Measurements from ENCODE around the gene SCAANT1.

The SCAANT1 gene

DNA sequence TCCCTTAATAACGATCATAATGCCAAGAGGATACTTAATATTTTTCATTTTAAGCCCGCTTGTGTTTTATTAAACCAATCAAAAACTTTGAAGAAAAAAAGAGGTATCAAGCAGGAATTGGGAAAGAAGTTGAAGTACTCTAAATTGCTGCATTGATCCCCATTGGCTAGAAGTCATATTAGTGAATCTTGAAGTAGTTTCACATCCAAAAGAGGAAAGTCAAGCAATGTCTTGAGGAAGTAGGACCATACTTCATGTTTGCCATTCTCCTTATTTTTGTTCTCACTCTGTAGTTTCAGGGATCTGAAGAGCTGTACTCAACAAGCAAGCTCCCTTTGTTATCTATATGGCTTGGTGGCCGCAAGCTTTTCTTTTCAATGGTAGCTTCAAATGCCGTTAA lies 2.2 kb downstream of the SCAANT1 start:
- ChIA-PET POLR2A (interaction anchor here (0.8 kb wide), 1 partner anchor 46 kb away, joined by 3 read pairs; the partner anchor contains the start of genes ATXN7 and THOC7), CTCF (interaction anchor here (2.1 kb wide), 1 partner anchor 83 kb away, joined by 6 read pairs; no protein-coding TSS in a partner anchor)
- TF ChIP-seq, protein P1, sequence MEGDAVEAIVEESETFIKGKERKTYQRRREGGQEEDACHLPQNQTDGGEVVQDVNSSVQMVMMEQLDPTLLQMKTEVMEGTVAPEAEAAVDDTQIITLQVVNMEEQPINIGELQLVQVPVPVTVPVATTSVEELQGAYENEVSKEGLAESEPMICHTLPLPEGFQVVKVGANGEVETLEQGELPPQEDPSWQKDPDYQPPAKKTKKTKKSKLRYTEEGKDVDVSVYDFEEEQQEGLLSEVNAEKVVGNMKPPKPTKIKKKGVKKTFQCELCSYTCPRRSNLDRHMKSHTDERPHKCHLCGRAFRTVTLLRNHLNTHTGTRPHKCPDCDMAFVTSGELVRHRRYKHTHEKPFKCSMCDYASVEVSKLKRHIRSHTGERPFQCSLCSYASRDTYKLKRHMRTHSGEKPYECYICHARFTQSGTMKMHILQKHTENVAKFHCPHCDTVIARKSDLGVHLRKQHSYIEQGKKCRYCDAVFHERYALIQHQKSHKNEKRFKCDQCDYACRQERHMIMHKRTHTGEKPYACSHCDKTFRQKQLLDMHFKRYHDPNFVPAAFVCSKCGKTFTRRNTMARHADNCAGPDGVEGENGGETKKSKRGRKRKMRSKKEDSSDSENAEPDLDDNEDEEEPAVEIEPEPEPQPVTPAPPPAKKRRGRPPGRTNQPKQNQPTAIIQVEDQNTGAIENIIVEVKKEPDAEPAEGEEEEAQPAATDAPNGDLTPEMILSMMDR (IDR thresholded peaks at IDR 0.05; ENCODE audit: insufficient read depth, low read length, missing control alignments), result no peak
- DNase-seq (ENCODE audit: low read depth, low spot score), result no peak
- H3K4me3 ChIP-seq (ENCODE audit: low read depth, low read length), result no peak overlapping the region

DNA sequence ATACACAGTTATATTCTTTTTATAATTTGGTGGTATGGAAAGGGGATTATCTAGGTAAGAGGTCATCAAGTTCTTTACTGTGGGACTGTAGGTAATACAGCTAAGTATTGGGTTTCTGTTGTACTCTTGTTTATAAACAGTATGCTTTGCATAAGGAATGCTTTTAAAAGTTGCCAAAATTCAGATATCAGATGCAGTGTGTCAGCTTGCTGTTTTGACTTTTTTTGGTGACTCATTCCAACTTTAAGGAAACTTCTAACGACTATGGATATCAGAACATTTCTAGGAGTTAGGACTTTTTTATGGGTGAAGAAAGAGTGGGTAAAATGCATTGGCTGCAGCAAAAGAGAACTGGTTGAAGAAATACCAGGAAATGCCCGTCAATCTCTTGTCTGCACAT lies 2.8 kb downstream of the SCAANT1 start:
- CTCF ChIA-PET, result interaction anchor here (2.1 kb wide), 1 partner anchor 84 kb away, joined by 6 read pairs; no protein-coding TSS in a partner anchor

GRCh38 chr3:63908776-63909175 lies 3.4 kb downstream of the SCAANT1 start:
- ChIA-PET CTCF (interaction anchor here (2.1 kb wide), 1 partner anchor 85 kb away, joined by 6 read pairs; no protein-coding TSS in a partner anchor), POLR2A (no interaction called here)
- TF ChIP-seq, protein P1 (IDR thresholded peaks at IDR 0.05; ENCODE audit: insufficient read depth, low read length, missing control alignments), result no peak
- no peak overlapping the region for H3K4me3 ChIP-seq (ENCODE audit: low read depth, low read length)
- DNase-seq (ENCODE audit: low read depth, low spot score), result no peak

More for the DNA sequence above, 2.8 kb downstream of the SCAANT1 start:
- no peak overlapping the region for H3K4me3 ChIP-seq (ENCODE audit: low read depth, low read length)
- TF ChIP-seq, protein P1 (IDR thresholded peaks at IDR 0.05; ENCODE audit: insufficient read depth, low read length, missing control alignments), result no peak
- POLR2A ChIA-PET, result no interaction called here
- DNase-seq (ENCODE audit: low read depth, low spot score), result no peak

DNA sequence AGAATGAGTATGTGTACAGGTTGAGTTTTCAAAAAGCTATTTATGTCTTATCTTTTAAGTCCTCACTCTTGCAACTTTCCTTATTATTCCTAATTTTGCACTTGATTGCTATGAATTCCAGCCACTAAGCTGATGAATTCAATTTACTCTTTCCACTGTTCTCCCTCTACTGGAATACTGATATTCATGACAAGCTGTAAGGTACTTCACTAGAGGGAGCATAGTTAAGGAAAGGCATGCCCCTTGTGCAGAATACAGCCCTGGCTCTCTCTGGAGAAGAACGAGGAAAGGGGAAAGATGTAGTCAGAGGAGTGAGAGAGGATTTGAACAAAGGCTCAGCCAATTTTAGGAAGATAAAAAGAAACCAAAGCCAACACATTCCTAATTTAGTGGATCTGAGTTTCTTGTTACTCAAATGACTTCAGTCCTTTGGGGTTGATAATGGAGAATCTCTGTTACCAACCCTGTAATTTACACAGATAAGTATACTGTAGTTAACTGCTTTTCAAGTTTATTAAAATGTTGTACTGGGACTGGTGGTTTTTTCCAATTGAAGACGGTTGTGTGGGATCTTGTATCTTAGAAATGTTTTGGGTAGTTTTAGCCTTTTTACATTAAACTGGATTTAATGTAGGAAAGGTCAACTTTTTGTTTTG lies 4.0 kb downstream of the SCAANT1 start:
- no peak for DNase-seq (ENCODE audit: low read depth, low spot score)
- TF ChIP-seq, protein P1 (IDR thresholded peaks at IDR 0.05; ENCODE audit: insufficient read depth, low read length, missing control alignments), result peak; percentile 54
- CTCF ChIA-PET, result interaction anchor here (0.7 to 1.4 kb wide), 6 partner anchors 10 to 92 kb away, joined by 3 to 6 read pairs (median 3); no protein-coding TSS in a partner anchor
- POLR2A ChIA-PET, result no interaction called here
- no peak overlapping the region for H3K4me3 ChIP-seq (ENCODE audit: low read depth, low read length)

GRCh38 chr3:63905731-63906620 lies 6.2 kb downstream of the SCAANT1 start:
- no peak overlapping the region for H3K4me3 ChIP-seq (ENCODE audit: low read depth, low read length)
- CTCF ChIA-PET, result interaction anchor here (1.6 kb wide), 1 partner anchor 87 kb away, joined by 7 read pairs; no protein-coding TSS in a partner anchor
- TF ChIP-seq, protein P1 (IDR thresholded peaks at IDR 0.05; ENCODE audit: insufficient read depth, low read length, missing control alignments), result no peak
- no peak for DNase-seq (ENCODE audit: low read depth, low spot score)
- POLR2A ChIA-PET, result no interaction called here

DNA sequence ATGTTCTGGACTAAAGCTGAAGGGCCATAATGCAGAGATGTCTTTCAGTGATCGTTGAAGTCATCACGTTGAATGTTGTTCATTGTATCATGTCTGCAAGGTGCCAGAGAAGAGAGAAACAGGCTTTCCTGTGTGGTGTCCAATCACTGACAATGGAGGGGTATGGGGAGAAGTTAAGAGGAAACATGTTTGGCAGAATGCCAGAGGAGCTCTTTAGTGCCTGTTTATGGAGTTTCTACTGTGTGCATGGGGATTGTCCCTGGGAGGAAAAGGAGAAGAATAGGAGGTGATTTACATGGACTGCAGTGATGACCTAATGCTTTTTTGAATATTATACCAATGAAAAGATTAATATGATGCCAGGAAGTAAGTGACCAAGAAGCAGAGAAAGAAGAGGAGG lies 11.7 kb downstream of the SCAANT1 start:
- CTCF ChIA-PET, result interaction anchor here (1.4 kb wide), 1 partner anchor 93 kb away, joined by 4 read pairs; no protein-coding TSS in a partner anchor
- no peak overlapping the region for H3K4me3 ChIP-seq (ENCODE audit: low read depth, low read length)
- no peak for DNase-seq (ENCODE audit: low read depth, low spot score)
- TF ChIP-seq, protein P1 (IDR thresholded peaks at IDR 0.05; ENCODE audit: insufficient read depth, low read length, missing control alignments), result no peak
- POLR2A ChIA-PET, result no interaction called here

Measured in AG04449 (cell line).